ENCODE measurements around the gene SCN3B.

Gene SCN3B

GRCh38 chr11:123654566-123655081 lies at the start of gene SCN3B:
Gene SCN3B, minus strand, starts transcription at chr11:123654624. Its CDS starts 823 bp downstream, at chr11:123653801.
- intact Hi-C loops (cut with DNase I): no loop called here
- peak in 41 of 42 donors; percentile 10 to 87 (median 70) for DNase-seq

- DNase-seq: no peak
Measured at GRCh38 chr11:123702696-123703095, 48.3 kb upstream of the SCN3B start.

GRCh38 chr11:123702139-123702538 lies 47.7 kb upstream of the SCN3B start:
- intact Hi-C loops (cut with DNase I): no loop called here
- peak in 4 of 42 donors; percentile 17 to 29 (median 24) for DNase-seq

More at GRCh38 chr11:123702696-123703095, 48.3 kb upstream of the SCN3B start:
- intact Hi-C loops (cut with DNase I): no loop called here

- no peak for DNase-seq
- intact Hi-C loops (cut with DNase I): no loop called here
Measured at GRCh38 chr11:123700772-123701171, 46.3 kb upstream of the SCN3B start.

GRCh38 chr11:123698546-123699127 lies 44.2 kb upstream of the SCN3B start:
- intact Hi-C loops (cut with DNase I): no loop called here
- DNase-seq: peak in 1 of 42 donors; percentile 5

GRCh38 chr11:123696183-123696582 lies 41.8 kb upstream of the SCN3B start:
- intact Hi-C loops (cut with DNase I): no loop called here
- DNase-seq: no peak

GRCh38 chr11:123695231-123695630 lies 40.8 kb upstream of the SCN3B start:
- DNase-seq: no peak
- intact Hi-C loops (cut with DNase I): no loop called here

GRCh38 chr11:123694551-123694950 lies 40.1 kb upstream of the SCN3B start:
- intact Hi-C loops (cut with DNase I): no loop called here
- no peak for DNase-seq

GRCh38 chr11:123692961-123693360 lies 38.5 kb upstream of the SCN3B start:
- intact Hi-C loops (cut with DNase I): no loop called here
- no peak for DNase-seq

GRCh38 chr11:123690485-123690884 lies 36.1 kb upstream of the SCN3B start:
- intact Hi-C loops (cut with DNase I): no loop called here
- DNase-seq: peak in 16 of 42 donors; percentile 13 to 76 (median 32)

GRCh38 chr11:123684601-123685000 lies 30.2 kb upstream of the SCN3B start:
- intact Hi-C loops (cut with DNase I): no loop called here
- DNase-seq: peak in 1 of 42 donors; percentile 42

- DNase-seq: peak in 19 of 42 donors; percentile 13 to 60 (median 31)
- intact Hi-C loops (cut with DNase I): no loop called here
Measured at GRCh38 chr11:123683428-123684170, 29.2 kb upstream of the SCN3B start.

- intact Hi-C loops (cut with DNase I): no loop called here
- DNase-seq: peak in 26 of 42 donors; percentile 12 to 78 (median 38)
Measured at GRCh38 chr11:123682696-123683410, 28.4 kb upstream of the SCN3B start.

- intact Hi-C loops (cut with DNase I): no loop called here
- DNase-seq: no peak
Measured at GRCh38 chr11:123681030-123681429, 26.6 kb upstream of the SCN3B start.

- intact Hi-C loops (cut with DNase I): no loop called here
- no peak for DNase-seq
Measured at GRCh38 chr11:123678246-123678645, 23.8 kb upstream of the SCN3B start.

- intact Hi-C loops (cut with DNase I): no loop called here
- no peak for DNase-seq
Measured at GRCh38 chr11:123677510-123677909, 23.1 kb upstream of the SCN3B start.

- DNase-seq: no peak
- intact Hi-C loops (cut with DNase I): no loop called here
Measured at GRCh38 chr11:123674297-123674696, 19.9 kb upstream of the SCN3B start.

GRCh38 chr11:123672568-123672967 lies 18.1 kb upstream of the SCN3B start:
- intact Hi-C loops (cut with DNase I): no loop called here
- no peak for DNase-seq

- peak in 29 of 42 donors; percentile 13 to 79 (median 42) for DNase-seq
- intact Hi-C loops (cut with DNase I): no loop called here
Measured at GRCh38 chr11:123671534-123671933, 17.1 kb upstream of the SCN3B start.

- intact Hi-C loops (cut with DNase I): no loop called here
Measured at GRCh38 chr11:123670081-123670480, 15.7 kb upstream of the SCN3B start.

More at GRCh38 chr11:123670081-123670480, 15.7 kb upstream of the SCN3B start:
- no peak for DNase-seq

All from head of caudate nucleus (tissue), 42 donors.